Lower leg skin (tissue), 3 donors: ENCODE results near the gene RAET1E.

Source experiments
- CTCF ChIP-seq, 3 donors: fragments of 450-650 bp; IDR thresholded peaks; one replicate each; pipeline ENCODE4 v1.5.1; 2016; ENCODE audit warnings: antibody characterized with exemption in 3 of 3, mild to moderate bottlenecking in 3 of 3, moderate library complexity in 2 of 3
- POLR2A ChIP-seq, 2 donors: fragments of 450-650 bp; IDR thresholded peaks; one replicate each; pipeline ENCODE4 v1.6.1; 2016 to 2017; ENCODE audit warnings: antibody characterized with exemption in 2 of 2, mild to moderate bottlenecking in 1 of 2, moderate library complexity in 1 of 2

- TF ChIP-seq CTCF (IDR thresholded peaks at IDR 0.05) (no peak), POLR2A (IDR thresholded peaks at IDR 0.05) (no peak)
Measured at GRCh38 chr6:149895048-149895590, 2.8 kb downstream of the RAET1E start.
